PC-9 (cell line): ENCODE measurements around the gene PHACTR1.

Source experiments
- CTCF ChIP-seq: fragments of 200-600 bp; sonication (generic); conservative IDR thresholded peaks from 2 replicates; pipeline ENCODE4 v1.6.1; 2017; ENCODE audit warnings: mixed run types, antibody characterized with exemption, mild to moderate bottlenecking, moderate library complexity
- EZH2 ChIP-seq: fragments of 200-600 bp; sonication (generic); IDR thresholded peaks from 2 replicates; pipeline ENCODE4 v1.8.0; 2017; ENCODE audit warnings: antibody characterized with exemption, low read depth

- TF ChIP-seq CTCF (no peak), EZH2 (no peak)
Measured at GRCh38 chr6:13319891-13320564, 603.5 kb downstream of the PHACTR1 start.
